ENCODE measurements around the gene SLC29A2.

SLC29A2 gene

DNA sequence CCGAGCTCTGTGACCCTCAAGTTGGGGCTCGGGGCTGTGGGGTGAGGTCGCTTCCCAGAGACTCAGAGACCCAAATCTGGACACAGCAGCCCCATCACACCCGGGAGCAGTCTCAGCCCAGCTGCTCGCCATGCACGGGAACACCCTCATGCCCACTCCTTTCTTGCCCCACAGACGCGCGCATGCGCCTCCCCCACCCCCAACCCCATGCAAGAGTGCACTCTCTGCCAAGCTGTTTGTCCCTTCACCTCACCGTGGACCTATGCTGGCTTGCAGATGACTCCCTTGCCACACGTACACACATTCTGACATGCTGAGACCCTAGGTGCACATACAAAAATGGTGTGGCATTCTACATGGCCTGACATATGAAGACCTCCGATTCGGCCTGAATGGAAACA lies 54.2 kb downstream of the SLC29A2 start:
- no peaks in the 10 kb centered on the region for H3K36me3 ChIP-seq (ENCODE audit: control insufficient read depth in 2 of 2, insufficient read depth in 1 of 2, low read length in 2 of 2)
- H3K9me3 ChIP-seq (ENCODE audit: control insufficient read depth, insufficient read depth, low read depth, low read length), result no peaks in the 10 kb centered on the region
- no peak overlapping the region for H3K4me3 ChIP-seq (ENCODE audit: low read depth, low read length)
- ChIA-PET CTCF (interaction anchor here (0.7 kb wide), 1 partner anchor 10 kb away, joined by 3 read pairs; no protein-coding TSS in a partner anchor), POLR2A (interaction anchor here (1.2 kb wide), 1 partner anchor 19 kb away, joined by 3 read pairs; the partner anchor contains the start of gene RIN1)
- H3K4me1 ChIP-seq (ENCODE audit: control insufficient read depth, insufficient read depth, low read length), result no peaks in the 10 kb centered on the region
- H3K27ac ChIP-seq (ENCODE audit: extremely low read depth, low read depth, low read length), result no peak overlapping the region
- TF ChIP-seq MYNN (tag by site-specific recombination; IDR thresholded peaks at IDR 0.05; ENCODE audit: borderline replicate concordance) (no peak), GLIS2 (tag by site-specific recombination; IDR thresholded peaks at IDR 0.05) (no peak), ZFP41 (tag by site-specific recombination; IDR thresholded peaks at IDR 0.05; ENCODE audit: borderline replicate concordance) (no peak)

- no peaks in the 10 kb centered on the region for H3K4me1 ChIP-seq (ENCODE audit: control insufficient read depth, insufficient read depth, low read length)
- TF ChIP-seq, protein P1, sequence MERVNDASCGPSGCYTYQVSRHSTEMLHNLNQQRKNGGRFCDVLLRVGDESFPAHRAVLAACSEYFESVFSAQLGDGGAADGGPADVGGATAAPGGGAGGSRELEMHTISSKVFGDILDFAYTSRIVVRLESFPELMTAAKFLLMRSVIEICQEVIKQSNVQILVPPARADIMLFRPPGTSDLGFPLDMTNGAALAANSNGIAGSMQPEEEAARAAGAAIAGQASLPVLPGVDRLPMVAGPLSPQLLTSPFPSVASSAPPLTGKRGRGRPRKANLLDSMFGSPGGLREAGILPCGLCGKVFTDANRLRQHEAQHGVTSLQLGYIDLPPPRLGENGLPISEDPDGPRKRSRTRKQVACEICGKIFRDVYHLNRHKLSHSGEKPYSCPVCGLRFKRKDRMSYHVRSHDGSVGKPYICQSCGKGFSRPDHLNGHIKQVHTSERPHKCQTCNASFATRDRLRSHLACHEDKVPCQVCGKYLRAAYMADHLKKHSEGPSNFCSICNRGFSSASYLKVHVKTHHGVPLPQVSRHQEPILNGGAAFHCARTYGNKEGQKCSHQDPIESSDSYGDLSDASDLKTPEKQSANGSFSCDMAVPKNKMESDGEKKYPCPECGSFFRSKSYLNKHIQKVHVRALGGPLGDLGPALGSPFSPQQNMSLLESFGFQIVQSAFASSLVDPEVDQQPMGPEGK (tag by site-specific recombination; IDR thresholded peaks at IDR 0.05), result no peak
- no peak for TF ChIP-seq ZNF211 (tag by site-specific recombination; IDR thresholded peaks at IDR 0.05; ENCODE audit: low read depth)
- TF ChIP-seq ZNF610 (tag by site-specific recombination; IDR thresholded peaks at IDR 0.05; ENCODE audit: borderline replicate concordance), result no peak
- TF ChIP-seq OSR2 (tag by site-specific recombination; IDR thresholded peaks at IDR 0.05), result no peak
- TF ChIP-seq ZNF239 (tag by site-specific recombination; IDR thresholded peaks at IDR 0.05), result no peak
- TF ChIP-seq ZNF501 (tag by site-specific recombination; IDR thresholded peaks at IDR 0.05), result no peak
- no peak for TF ChIP-seq ZNF777 (tag by site-specific recombination; IDR thresholded peaks at IDR 0.05; ENCODE audit: borderline replicate concordance)
- no peak for TF ChIP-seq ZNF350 (tag by site-specific recombination; IDR thresholded peaks at IDR 0.05)
- no peak within 1 kb of the TSS for H3K4me3 ChIP-seq (ENCODE audit: low read depth, low read length)
- ChIA-PET POLR2A (interaction anchor here (0.6 to 1.2 kb wide), 2 partner anchors 19 to 102 kb away, joined by 3 read pairs; partner anchors contain the start of gene RIN1), CTCF (interaction anchor here (0.7 kb wide), 1 partner anchor 10 kb away, joined by 3 read pairs; no protein-coding TSS in a partner anchor)
- no peaks in the 10 kb centered on the region for H3K9me3 ChIP-seq (ENCODE audit: control insufficient read depth, insufficient read depth, low read depth, low read length)
- H3K36me3 ChIP-seq (ENCODE audit: control insufficient read depth in 2 of 2, insufficient read depth in 1 of 2, low read length in 2 of 2), result no peaks in the 10 kb centered on the region
- H3K27ac ChIP-seq (ENCODE audit: extremely low read depth, low read depth, low read length), result no peak within 1 kb of the TSS
Observed at GRCh38 chr11:66316849-66317251, 54.7 kb downstream of the SLC29A2 start, which contains the start of gene CD248. Gene CD248, minus strand, starts transcription at chr11:66317044. Its CDS starts 17 bp downstream, at chr11:66317027.

DNA sequence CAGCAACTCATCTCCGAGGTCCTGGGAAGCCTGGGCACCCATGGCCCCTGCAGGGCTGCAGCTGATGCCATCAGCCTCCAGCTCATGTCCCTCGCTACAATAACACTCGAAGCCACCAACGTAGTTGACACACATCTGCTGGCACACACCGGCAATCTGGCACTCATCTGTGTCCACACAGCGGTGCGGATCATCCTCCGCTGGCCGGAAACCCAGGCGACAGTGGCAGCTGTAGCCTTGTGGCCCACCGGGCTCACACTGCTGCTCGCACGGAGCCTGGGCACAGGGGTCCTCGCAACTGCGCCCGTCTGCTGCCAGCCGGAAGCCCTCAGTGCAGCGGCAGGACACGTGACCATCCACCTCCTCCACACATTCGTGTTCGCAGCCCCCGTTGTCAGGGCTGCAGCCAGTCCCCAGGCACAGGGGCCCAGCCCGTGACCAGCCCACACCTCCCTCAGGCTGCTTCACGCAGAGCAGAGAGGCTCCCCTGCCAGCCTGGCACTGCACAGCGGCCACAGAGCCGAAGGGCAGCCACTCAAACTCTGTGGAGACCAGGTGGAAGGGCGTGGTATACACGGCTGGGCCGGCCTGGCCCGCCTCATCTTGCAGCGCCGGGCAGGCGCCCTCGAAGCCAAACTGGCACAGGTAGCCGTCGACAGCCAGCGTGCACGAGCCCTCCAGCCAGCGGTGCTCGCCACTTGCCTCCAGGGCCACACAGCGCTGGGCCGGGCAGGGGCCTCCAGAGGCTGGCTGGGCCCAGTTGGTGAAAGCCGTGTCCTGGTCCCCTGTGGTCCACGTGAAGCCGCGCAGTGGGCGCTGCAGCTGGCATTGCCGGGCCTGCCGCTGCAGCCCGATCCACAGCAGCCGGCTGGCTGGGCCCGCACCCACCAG lies 55.4 kb downstream of the SLC29A2 start:
- H3K4me1 ChIP-seq (ENCODE audit: control insufficient read depth, insufficient read depth, low read length), result no peaks in the 10 kb centered on the region
- ChIA-PET POLR2A (interaction anchor here (0.5 to 1.2 kb wide), 3 partner anchors 20 to 234 kb away, joined by 3 read pairs; partner anchors contain the start of gene RIN1), CTCF (interaction anchor here (0.6 to 1.1 kb wide), 2 partner anchors 17 to 45 kb away, joined by 3 to 5 read pairs; no protein-coding TSS in a partner anchor)

GRCh38 chr11:66315498-66315885 lies 56.1 kb downstream of the SLC29A2 start:
- Histone ChIP-seq H3K36me3 (ENCODE audit: control insufficient read depth in 2 of 2, insufficient read depth in 1 of 2, low read length in 2 of 2) (no peaks in the 10 kb centered on the region), H3K27ac (ENCODE audit: extremely low read depth, low read depth, low read length) (no peak overlapping the region), H3K4me3 (ENCODE audit: low read depth, low read length) (no peak overlapping the region), H3K9me3 (ENCODE audit: control insufficient read depth, insufficient read depth, low read depth, low read length) (no peaks in the 10 kb centered on the region), H3K4me1 (ENCODE audit: control insufficient read depth, insufficient read depth, low read length) (no peaks in the 10 kb centered on the region)
- ChIA-PET CTCF (interaction anchor here (1.0 to 1.1 kb wide), 2 partner anchors 15 to 46 kb away, joined by 3 to 5 read pairs; no protein-coding TSS in a partner anchor), POLR2A (interaction anchor here (0.5 to 1.2 kb wide), 2 partner anchors 20 to 234 kb away, joined by 3 read pairs; partner anchors contain the start of gene RIN1)
- TF ChIP-seq PRDM1 (tag by site-specific recombination; IDR thresholded peaks at IDR 0.05), result no peak
- no peak for TF ChIP-seq TCF7L2 (IDR thresholded peaks at IDR 0.05; ENCODE audit: borderline replicate concordance, low read depth, low read length)
- no peak for TF ChIP-seq ZNF18 (tag by site-specific recombination; IDR thresholded peaks at IDR 0.05)
- TF ChIP-seq, protein P2, sequence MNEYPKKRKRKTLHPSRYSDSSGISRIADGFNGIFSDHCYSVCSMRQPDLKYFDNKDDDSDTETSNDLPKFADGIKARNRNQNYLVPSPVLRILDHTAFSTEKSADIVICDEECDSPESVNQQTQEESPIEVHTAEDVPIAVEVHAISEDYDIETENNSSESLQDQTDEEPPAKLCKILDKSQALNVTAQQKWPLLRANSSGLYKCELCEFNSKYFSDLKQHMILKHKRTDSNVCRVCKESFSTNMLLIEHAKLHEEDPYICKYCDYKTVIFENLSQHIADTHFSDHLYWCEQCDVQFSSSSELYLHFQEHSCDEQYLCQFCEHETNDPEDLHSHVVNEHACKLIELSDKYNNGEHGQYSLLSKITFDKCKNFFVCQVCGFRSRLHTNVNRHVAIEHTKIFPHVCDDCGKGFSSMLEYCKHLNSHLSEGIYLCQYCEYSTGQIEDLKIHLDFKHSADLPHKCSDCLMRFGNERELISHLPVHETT (tag by site-specific recombination; IDR thresholded peaks at IDR 0.05), result no peak
- TF ChIP-seq ZIC2 (tag by site-specific recombination; IDR thresholded peaks at IDR 0.05), result no peak
- no peak for TF ChIP-seq ZNF341 (tag by site-specific recombination; IDR thresholded peaks at IDR 0.05; ENCODE audit: low read depth)
- TF ChIP-seq, protein P3, sequence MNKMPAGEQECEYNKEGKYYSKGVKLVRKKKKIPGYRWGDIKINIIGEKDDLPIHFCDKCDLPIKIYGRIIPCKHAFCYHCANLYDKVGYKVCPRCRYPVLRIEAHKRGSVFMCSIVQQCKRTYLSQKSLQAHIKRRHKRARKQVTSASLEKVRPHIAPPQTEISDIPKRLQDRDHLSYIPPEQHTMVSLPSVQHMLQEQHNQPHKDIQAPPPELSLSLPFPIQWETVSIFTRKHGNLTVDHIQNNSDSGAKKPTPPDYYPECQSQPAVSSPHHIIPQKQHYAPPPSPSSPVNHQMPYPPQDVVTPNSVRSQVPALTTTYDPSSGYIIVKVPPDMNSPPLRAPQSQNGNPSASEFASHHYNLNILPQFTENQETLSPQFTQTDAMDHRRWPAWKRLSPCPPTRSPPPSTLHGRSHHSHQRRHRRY (tag by site-specific recombination; IDR thresholded peaks at IDR 0.05), result no peak

More for the DNA sequence above, 55.4 kb downstream of the SLC29A2 start:
- no peak for TF ChIP-seq ZBTB7A (tag by site-specific recombination; IDR thresholded peaks at IDR 0.05; ENCODE audit: low read depth)
- TF ChIP-seq ZNF391 (tag by site-specific recombination; IDR thresholded peaks at IDR 0.05; ENCODE audit: borderline replicate concordance, low read depth), result no peak
- no peak for TF ChIP-seq ZFP69B (tag by site-specific recombination; IDR thresholded peaks at IDR 0.05)
- no peak for TF ChIP-seq ZNF138 (tag by site-specific recombination; IDR thresholded peaks at IDR 0.05; ENCODE audit: borderline replicate concordance)
- TF ChIP-seq ZNF174 (tag by site-specific recombination; IDR thresholded peaks at IDR 0.05), result no peak
- no peak for TF ChIP-seq ZNF37A (tag by site-specific recombination; IDR thresholded peaks at IDR 0.05)
- no peaks in the 10 kb centered on the region for H3K36me3 ChIP-seq (ENCODE audit: control insufficient read depth in 2 of 2, insufficient read depth in 1 of 2, low read length in 2 of 2)
- no peak overlapping the region for H3K27ac ChIP-seq (ENCODE audit: extremely low read depth, low read depth, low read length)
- H3K4me3 ChIP-seq (ENCODE audit: low read depth, low read length), result no peak overlapping the region
- H3K9me3 ChIP-seq (ENCODE audit: control insufficient read depth, insufficient read depth, low read depth, low read length), result no peaks in the 10 kb centered on the region

Measured in HEK293 (cell line).